HL-60/S4 (cell line): ENCODE data around the gene ST6GALNAC5.
"Not testable (repeated sequence)": the region's sequence is repeated elsewhere in the genome, so short reads cannot be mapped to it uniquely, and the experiment has no call there.

Experiments used
- in situ Hi-C: fragments of 300-500 bp; cut with MboI; formaldehyde crosslinking; loops from 2 replicates; pipeline ENCODE4 v1.14.3; 2022; ENCODE audit warnings: low sequenced_read_pairs

Gene ST6GALNAC5

GRCh38 chr1:76933847-76934815, 66.9 kb downstream of the ST6GALNAC5 start:
- in situ Hi-C loops, result no loop called here

GRCh38 chr1:76938304-76938703, 71.0 kb downstream of the ST6GALNAC5 start:
- in situ Hi-C loops, result no loop called here

GRCh38 chr1:76939050-76939816, 72.0 kb downstream of the ST6GALNAC5 start:
- in situ Hi-C loops, result no loop called here

- in situ Hi-C loops, result no loop called here
Measured at GRCh38 chr1:76939817-76940216, 72.5 kb downstream of the ST6GALNAC5 start.

- in situ Hi-C loops, result no loop called here
Measured at GRCh38 chr1:76940571-76941335, 73.5 kb downstream of the ST6GALNAC5 start.

- in situ Hi-C loops, result no loop called here
Measured at GRCh38 chr1:76942549-76942948, 75.3 kb downstream of the ST6GALNAC5 start.

GRCh38 chr1:76944942-76945341, 77.7 kb downstream of the ST6GALNAC5 start:
- in situ Hi-C loops, result no loop called here

GRCh38 chr1:76948846-76949245, 81.6 kb downstream of the ST6GALNAC5 start:
- in situ Hi-C loops, result no loop called here

- in situ Hi-C loops, result no loop called here
Measured at GRCh38 chr1:76949503-76949902, 82.2 kb downstream of the ST6GALNAC5 start.

- in situ Hi-C loops, result no loop called here
Measured at GRCh38 chr1:76950306-76950705, 83.0 kb downstream of the ST6GALNAC5 start.

GRCh38 chr1:76951153-76951552, 83.9 kb downstream of the ST6GALNAC5 start:
- in situ Hi-C loops, result no loop called here

- in situ Hi-C loops, result no loop called here
Measured at GRCh38 chr1:76955652-76956051, 88.4 kb downstream of the ST6GALNAC5 start.

GRCh38 chr1:76957961-76958360, 90.7 kb downstream of the ST6GALNAC5 start:
- in situ Hi-C loops, result no loop called here

GRCh38 chr1:76958828-76959227, 91.5 kb downstream of the ST6GALNAC5 start:
- in situ Hi-C loops, result no loop called here

- in situ Hi-C loops, result no loop called here
Measured at GRCh38 chr1:76959556-76959955, 92.3 kb downstream of the ST6GALNAC5 start.

GRCh38 chr1:76961181-76961819, 94.0 kb downstream of the ST6GALNAC5 start:
- in situ Hi-C loops, result no loop called here

GRCh38 chr1:76961820-76962207, 94.5 kb downstream of the ST6GALNAC5 start:
- in situ Hi-C loops, result no loop called here

GRCh38 chr1:76981267-76981666, 114.0 kb downstream of the ST6GALNAC5 start:
- in situ Hi-C loops, result not testable (repeated sequence)

GRCh38 chr1:76989976-76990375, 122.7 kb downstream of the ST6GALNAC5 start:
- in situ Hi-C loops, result no loop called here

- in situ Hi-C loops, result no loop called here
Measured at GRCh38 chr1:76993036-76993435, 125.8 kb downstream of the ST6GALNAC5 start.
